GM18508 (cell line): ENCODE measurements around the gene CLOCK.

Source experiments
- ATAC-seq: cut with Tn5 transposase; IDR thresholded peaks from one replicate; pipeline ENCODE4 v1.9.1; 2021; ENCODE audit warnings: moderate number of reproducible peaks; ENCODE audit not compliant: insufficient read depth, unreplicated experiment

The CLOCK gene

GRCh38 chr4:55545641-55546505 is 836 bp downstream of the CLOCK start:
- peak; percentile 28 for ATAC-seq

- ATAC-seq = no peak
Observed at GRCh38 chr4:55545151-55545550, 1.6 kb downstream of the CLOCK start.

- no peak for ATAC-seq
Observed at GRCh38 chr4:55543858-55544257, 2.9 kb downstream of the CLOCK start.

GRCh38 chr4:55540271-55540670 is 6.4 kb downstream of the CLOCK start:
- ATAC-seq = no peak

- ATAC-seq = no peak
Observed at GRCh38 chr4:55539658-55540057, 7.1 kb downstream of the CLOCK start.

GRCh38 chr4:55538531-55538930 is 8.2 kb downstream of the CLOCK start:
- no peak for ATAC-seq

- no peak for ATAC-seq
Observed at GRCh38 chr4:55534306-55534705, 12.4 kb downstream of the CLOCK start.

- no peak for ATAC-seq
Observed at GRCh38 chr4:55530691-55531090, 16.0 kb downstream of the CLOCK start.

GRCh38 chr4:55530167-55530566 is 16.5 kb downstream of the CLOCK start:
- ATAC-seq = no peak

- ATAC-seq = no peak
Observed at GRCh38 chr4:55528491-55528890, 18.2 kb downstream of the CLOCK start.

- ATAC-seq = no peak
Observed at GRCh38 chr4:55524844-55525571, 21.7 kb downstream of the CLOCK start.

- ATAC-seq = no peak
Observed at GRCh38 chr4:55518442-55518841, 28.3 kb downstream of the CLOCK start.

GRCh38 chr4:55517526-55518229 is 29.0 kb downstream of the CLOCK start:
- no peak for ATAC-seq

- no peak for ATAC-seq
Observed at GRCh38 chr4:55512922-55513571, 33.7 kb downstream of the CLOCK start.

GRCh38 chr4:55512077-55512476 is 34.6 kb downstream of the CLOCK start:
- no peak for ATAC-seq

GRCh38 chr4:55510685-55511084 is 36.0 kb downstream of the CLOCK start:
- no peak for ATAC-seq

GRCh38 chr4:55509266-55509665 is 37.4 kb downstream of the CLOCK start:
- ATAC-seq = no peak

GRCh38 chr4:55507612-55508011 is 39.1 kb downstream of the CLOCK start:
- no peak for ATAC-seq

GRCh38 chr4:55503169-55503568 is 43.5 kb downstream of the CLOCK start:
- no peak for ATAC-seq

GRCh38 chr4:55500072-55500471 is 46.6 kb downstream of the CLOCK start:
- ATAC-seq = no peak
